IPS DF 4.7 (cell line): ENCODE data around the gene NUCKS1.

Experiments
- DNase-seq: peaks from one replicate; pipeline ENCODE4 v3.0.0-alpha.2; 2013; ENCODE audit warnings: low spot score; ENCODE audit errors: extremely low read depth

NUCKS1 gene

DNA sequence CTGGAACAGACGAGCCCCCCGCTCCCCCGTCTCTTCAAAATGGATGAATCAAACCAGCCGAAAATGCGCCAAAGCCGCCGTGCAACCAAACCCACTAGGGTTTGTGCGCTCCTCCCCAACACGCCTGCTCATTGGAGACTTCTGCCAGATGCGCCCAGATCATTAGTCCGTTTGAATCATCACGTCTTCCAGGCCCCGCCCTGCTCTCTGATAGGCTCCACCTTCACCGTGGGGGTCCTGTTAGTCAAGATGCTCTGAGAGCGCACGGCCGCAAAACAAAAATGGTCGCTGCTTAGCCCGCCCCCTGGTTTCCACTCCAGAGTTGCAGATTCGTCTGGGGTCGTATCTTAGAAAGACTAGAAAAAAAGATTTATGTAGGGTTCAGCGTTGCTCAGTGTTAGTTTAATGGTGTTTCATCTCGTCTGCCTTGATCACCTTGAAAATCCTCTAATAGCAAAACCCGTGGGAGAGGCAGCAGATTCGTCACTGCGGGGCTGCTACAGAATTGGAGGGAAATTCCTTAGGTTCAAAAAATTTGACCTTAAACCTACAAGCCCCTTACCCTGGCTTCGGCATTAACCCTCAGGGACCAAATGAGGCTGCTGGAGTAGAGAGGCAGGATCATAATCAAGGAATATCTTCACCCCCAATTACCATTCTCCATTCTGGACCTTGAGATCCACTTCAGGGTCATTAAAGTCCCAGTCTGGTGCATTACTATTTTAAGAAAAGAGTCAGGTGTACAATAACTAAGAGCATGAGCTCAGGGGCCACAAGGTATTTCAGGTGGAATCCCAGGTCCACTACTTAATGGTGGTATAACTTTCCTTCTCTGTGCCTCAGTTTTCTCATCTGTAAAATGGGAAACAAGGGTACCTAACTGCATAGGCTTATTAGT lies at the start of gene NUCKS1:
TSS of gene NUCKS1 (minus strand) at position 45 of the 898 bp plus-strand sequence. CDS start 209 bp downstream, outside the sequence.
- peak; percentile 91 for DNase-seq

DNA sequence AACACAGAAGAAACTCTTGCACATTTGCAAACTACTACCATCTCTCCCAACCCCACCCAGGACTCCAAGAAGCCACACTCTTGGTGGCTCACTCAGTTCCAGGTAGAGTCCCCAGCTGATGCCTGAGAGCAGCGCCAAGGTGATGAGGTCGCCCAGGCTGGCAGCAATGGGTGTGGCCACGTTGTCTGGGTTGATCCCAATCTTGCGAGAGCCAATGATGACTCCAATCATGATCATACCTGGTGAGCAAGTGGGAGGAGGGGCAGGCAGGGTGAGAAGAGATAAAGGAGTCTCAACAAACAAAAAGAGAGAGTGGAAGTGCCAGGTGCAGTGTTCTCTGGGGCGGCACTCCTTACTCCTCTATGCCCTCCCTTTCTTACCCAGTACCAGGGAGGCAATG lies 48.6 kb upstream of the NUCKS1 start:
- DNase-seq, result no peak

- DNase-seq, result no peak
These were observed 47.2 kb upstream of the NUCKS1 start for GRCh38 chr1:205797168-205797567.

DNA sequence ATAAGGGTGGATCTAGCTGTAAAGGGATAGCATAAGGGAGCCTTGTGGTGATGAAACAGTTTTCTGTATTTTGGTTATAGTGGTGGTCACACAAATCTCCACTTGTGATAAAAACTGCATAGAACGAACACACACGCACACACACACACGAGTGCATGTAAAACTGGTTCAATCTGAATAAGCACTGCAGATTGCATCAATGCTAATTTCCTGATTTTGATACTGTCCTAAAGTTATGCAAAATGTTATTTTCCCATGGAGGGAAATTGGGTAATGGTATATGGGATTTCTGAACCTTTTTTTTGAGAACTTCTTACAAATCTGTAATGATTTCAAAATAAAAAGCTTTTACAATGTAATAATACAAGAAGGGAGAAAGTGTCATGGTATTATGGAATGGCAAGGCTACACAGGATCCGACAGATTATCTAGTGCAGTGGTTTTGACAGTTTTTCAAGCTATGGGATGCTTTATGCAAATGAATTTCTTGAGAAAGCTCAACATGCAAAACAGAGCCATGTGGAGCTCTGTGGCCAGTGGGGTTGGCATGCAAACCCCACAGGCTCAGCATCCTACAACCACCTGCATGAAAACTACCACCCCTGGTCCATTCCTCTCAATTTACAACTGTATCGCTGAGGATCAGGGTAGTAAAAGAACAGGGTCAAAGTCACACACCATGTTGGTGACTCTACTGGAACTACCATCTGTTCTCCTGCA lies 44.2 kb upstream of the NUCKS1 start:
- DNase-seq, result no peak

GRCh38 chr1:205792961-205793673 lies 43.1 kb upstream of the NUCKS1 start:
- DNase-seq, result no peak

DNA sequence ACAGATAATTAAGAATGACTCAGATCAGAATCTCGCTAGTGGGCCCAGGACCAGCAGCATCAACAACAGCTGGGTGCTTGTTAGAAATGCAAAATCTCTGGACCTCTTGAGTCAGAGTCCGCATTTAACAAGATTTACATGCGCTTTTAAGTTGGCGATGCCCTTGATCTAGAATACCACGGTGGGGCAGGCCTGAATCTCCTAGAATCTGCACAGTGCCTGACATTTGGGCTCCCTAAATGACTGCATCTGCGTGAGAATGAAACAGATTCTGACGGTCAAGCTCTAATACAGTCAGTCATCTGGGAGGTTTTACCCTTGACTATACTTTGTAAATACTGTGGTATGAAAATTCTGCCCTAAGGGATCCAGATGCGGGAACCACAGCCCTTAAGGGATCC lies 42.5 kb upstream of the NUCKS1 start:
- no peak for DNase-seq

- no peak for DNase-seq
These were observed 41.7 kb upstream of the NUCKS1 start for GRCh38 chr1:205791568-205792180.

- no peak for DNase-seq
These were observed 37.4 kb upstream of the NUCKS1 start for GRCh38 chr1:205787287-205787916.

DNA sequence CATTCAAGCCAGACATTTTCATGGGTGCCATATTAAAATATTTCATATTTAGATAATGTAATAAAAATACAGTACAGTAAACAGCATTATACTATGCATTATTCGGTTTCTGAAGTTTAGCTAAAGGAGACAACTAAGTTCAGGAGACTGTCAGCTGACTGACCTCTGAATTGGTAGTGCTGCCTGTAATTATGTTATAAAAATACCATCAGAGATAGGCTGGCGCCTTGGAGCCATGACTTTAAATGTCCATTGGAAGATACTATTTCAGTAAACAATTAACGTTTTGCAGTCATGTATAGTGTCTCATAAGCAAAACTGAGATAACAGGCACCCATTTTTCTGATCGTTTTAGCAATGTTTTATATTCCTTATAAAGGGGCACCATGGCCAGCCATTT lies 36.6 kb upstream of the NUCKS1 start:
- no peak for DNase-seq

GRCh38 chr1:205785446-205785845 lies 35.5 kb upstream of the NUCKS1 start:
- DNase-seq, result no peak

GRCh38 chr1:205783904-205784303 lies 33.9 kb upstream of the NUCKS1 start:
- DNase-seq, result no peak

GRCh38 chr1:205783433-205783795 lies 33.4 kb upstream of the NUCKS1 start:
- no peak for DNase-seq

GRCh38 chr1:205782627-205783432 lies 32.8 kb upstream of the NUCKS1 start:
- DNase-seq, result no peak

- DNase-seq, result no peak
These were observed 30.4 kb upstream of the NUCKS1 start for GRCh38 chr1:205780335-205780734.

DNA sequence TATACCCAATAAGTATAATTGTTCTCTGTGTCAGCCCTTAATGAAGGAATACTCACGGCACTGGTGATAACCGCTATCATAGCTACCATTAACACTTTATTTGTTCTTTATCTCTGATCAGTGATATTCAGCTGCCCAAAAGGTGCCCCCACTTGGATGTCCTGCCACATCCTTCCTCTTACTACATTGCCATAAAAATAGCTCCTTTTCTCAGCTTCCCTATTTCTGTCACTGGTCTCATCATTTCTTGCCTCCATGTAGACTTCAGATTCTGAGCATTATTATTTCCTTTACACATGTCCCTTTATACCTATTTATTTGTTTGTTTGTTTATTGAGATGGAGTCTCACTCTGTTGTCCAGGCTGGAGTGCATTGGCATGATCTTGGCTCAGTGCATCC lies 28.0 kb upstream of the NUCKS1 start:
- DNase-seq, result no peak

DNA sequence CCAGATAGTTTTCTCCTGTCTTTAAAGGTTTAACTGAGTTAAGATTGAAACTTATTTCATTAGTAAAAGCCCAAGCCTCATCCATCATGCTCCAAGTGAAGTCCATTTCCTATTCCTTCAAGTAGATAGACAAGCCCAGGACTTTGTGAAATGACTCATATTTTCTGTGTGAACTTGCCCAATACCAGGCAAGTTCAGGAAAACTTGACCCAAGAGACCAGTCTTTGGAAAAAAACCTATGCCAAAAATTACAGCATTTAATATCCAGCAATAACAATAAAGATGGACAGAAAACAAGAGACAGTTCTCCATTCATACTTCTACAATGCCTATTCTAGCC lies 25.7 kb upstream of the NUCKS1 start:
- DNase-seq, result no peak

DNA sequence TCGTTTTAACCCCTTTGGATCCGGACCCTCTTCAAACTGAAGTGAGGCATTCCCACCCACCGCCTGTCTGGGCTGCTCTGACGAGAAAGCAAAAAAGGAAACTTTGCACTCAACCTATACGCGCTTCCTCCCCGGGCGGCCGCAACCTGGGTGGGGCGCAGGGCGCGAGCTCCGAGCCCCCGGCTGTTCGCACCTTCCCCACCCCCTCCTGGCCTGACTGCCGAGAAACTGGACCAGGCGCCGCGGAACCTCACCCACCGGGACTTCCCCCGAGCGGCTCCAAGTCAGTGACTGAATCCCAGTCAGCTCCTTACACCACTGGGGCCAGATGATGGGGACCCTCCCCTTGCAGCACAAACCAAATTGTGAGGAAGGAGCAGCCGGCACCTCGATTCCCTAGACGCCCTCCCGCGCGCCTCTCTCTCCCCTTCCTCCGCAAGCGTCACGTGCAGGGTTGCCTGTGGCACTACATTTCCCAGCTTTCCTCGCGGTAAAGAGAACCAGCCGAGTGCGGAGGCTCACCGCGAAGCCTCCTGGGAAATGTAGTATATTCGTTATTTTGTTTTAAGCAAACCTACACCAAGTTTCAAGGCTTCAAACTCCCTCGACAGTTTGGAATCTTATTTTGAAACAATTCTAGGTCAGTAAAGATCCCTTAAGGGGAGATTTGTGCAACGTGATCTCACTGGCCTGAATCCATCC lies 25.2 kb upstream of the NUCKS1 start, which contains the start of gene RAB29:
TSS of gene RAB29 (minus strand) at position 468 of the 702 bp plus-strand sequence. CDS start 526 bp downstream, outside the sequence.
- no peak for DNase-seq

- no peak for DNase-seq
These were observed 24.4 kb upstream of the NUCKS1 start for GRCh38 chr1:205774198-205775014.

- DNase-seq, result no peak
These were observed 22.6 kb upstream of the NUCKS1 start for GRCh38 chr1:205772607-205773032.
